Natural killer cell treated with Interleukin-12 subunit alpha and Interleukin-12 subunit beta and Interleukin-15 and Interleukin-18, amount 100 ng/mL, for 72 hours (primary cell): ENCODE results near the gene NBPF14. TPM values are rescaled to one million over a fixed set of nuclear protein-coding genes. Genes with fewer than 3 reads are reported as not detected.
A peak's percentile ranks its signal among the peaks of the same experiment; 100 is the strongest.
"Not testable (repeated sequence)": the region's sequence is repeated elsewhere in the genome, so short reads cannot be mapped to it uniquely, and the experiment has no call there.

Source experiments
- ATAC-seq, 2 donors: fragments of 150-1000 bp; cut with Tn5 transposase in 1 of 2; sonication (Bioruptor Pico), chemical (Tn5 transposase) in 1 of 2; 2 replicates each; pipeline ENCODE4 v1.10.0; 2021
- DNase-seq: peaks from one replicate; pipeline ENCODE4 v3.0.0; 2022; ENCODE audit warnings: low spot score
- H3K27ac Mint-ChIP-seq, 2 donors: 1 replicate in 1 of 2; 2 replicates in 1 of 2; pipeline ENCODE4 v1.8.0; 2022; ENCODE audit warnings: mixed read lengths in 2 of 2, mild to moderate bottlenecking in 1 of 2, moderate library complexity in 1 of 2
- H3K27me3 Mint-ChIP-seq, 2 donors: 1 replicate in 1 of 2; 2 replicates in 1 of 2; pipeline ENCODE4 v1.8.0; 2022; ENCODE audit warnings: mixed read lengths in 2 of 2
- H3K36me3 Mint-ChIP-seq: one replicate; pipeline ENCODE4 v1.8.0; 2022; ENCODE audit warnings: mixed read lengths
- H3K4me1 Mint-ChIP-seq, 2 donors: 1 replicate in 1 of 2; 2 replicates in 1 of 2; pipeline ENCODE4 v1.8.0; 2022; ENCODE audit warnings: low read depth in 2 of 2, mixed read lengths in 2 of 2, mild to moderate bottlenecking in 1 of 2
- H3K4me3 Mint-ChIP-seq: one replicate; pipeline ENCODE4 v1.8.0; 2022; ENCODE audit warnings: mixed read lengths
- H3K9me3 Mint-ChIP-seq: 2 replicates; pipeline ENCODE4 v1.8.0; 2022; ENCODE audit warnings: mixed read lengths
- total RNA-seq, 2 donors: library from RNA; stranded (reverse); gene quantifications; one replicate each; pipeline ENCODE4 v1.2.3, GENCODE V29; 2022

The NBPF14 gene, protein sequence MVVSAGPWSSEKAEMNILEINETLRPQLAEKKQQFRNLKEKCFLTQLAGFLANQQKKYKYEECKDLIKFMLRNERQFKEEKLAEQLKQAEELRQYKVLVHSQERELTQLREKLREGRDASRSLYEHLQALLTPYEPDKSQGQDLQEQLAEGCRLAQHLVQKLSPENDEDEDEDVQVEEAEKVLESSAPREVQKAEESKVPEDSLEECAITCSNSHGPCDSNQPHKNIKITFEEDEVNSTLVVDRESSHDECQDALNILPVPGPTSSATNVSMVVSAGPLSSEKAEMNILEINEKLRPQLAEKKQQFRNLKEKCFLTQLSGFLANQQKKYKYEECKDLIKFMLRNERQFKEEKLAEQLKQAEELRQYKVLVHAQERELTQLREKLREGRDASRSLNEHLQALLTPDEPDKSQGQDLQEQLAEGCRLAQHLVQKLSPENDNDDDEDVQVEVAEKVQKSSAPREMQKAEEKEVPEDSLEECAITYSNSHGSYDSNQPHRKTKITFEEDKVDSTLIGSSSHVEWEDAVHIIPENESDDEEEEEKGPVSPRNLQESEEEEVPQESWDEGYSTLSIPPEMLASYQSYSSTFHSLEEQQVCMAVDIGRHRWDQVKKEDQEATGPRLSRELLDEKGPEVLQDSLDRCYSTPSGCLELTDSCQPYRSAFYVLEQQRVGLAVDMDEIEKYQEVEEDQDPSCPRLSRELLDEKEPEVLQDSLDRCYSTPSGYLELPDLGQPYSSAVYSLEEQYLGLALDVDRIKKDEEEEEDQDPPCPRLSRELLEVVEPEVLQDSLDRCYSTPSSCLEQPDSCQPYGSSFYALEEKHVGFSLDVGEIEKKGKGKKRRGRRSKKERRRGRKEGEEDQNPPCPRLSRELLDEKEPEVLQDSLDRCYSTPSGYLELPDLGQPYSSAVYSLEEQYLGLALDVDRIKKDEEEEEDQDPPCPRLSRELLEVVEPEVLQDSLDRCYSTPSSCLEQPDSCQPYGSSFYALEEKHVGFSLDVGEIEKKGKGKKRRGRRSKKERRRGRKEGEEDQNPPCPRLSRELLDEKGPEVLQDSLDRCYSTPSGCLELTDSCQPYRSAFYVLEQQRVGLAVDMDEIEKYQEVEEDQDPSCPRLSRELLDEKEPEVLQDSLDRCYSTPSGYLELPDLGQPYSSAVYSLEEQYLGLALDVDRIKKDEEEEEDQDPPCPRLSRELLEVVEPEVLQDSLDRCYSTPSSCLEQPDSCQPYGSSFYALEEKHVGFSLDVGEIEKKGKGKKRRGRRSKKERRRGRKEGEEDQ (N-terminal part only)
- 10 to 100 TPM; 23.0 to 45.6 TPM for total RNA-seq

DNA sequence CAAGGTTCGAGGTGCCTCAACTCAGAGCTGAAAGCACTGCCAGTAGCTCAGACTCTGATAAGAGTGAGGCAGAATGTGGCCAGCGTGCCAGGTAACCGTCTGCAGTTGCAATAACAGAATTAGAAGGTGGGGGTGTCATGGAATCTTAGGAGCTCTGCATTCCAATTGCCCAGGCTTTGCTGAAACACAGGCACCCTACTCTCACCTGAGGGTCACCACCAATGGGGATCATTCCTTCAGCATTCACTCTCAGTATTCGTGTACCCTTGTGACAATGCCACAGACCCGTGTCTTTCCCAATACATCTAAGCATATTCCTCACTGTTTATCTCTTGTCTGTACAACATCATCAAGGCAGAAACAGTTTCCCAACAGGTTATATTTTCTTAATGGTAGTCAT lies at the start of gene NBPF14:
TSS of gene NBPF14 (minus strand) at position 101 of the 400 bp plus-strand sequence. CDS start 294 bp downstream, outside the sequence.
- not testable (repeated sequence) for H3K27ac Mint-ChIP-seq, H3K4me3 Mint-ChIP-seq, DNase-seq, ATAC-seq, H3K9me3 Mint-ChIP-seq, H3K4me1 Mint-ChIP-seq, H3K27me3 Mint-ChIP-seq, H3K36me3 Mint-ChIP-seq

DNA sequence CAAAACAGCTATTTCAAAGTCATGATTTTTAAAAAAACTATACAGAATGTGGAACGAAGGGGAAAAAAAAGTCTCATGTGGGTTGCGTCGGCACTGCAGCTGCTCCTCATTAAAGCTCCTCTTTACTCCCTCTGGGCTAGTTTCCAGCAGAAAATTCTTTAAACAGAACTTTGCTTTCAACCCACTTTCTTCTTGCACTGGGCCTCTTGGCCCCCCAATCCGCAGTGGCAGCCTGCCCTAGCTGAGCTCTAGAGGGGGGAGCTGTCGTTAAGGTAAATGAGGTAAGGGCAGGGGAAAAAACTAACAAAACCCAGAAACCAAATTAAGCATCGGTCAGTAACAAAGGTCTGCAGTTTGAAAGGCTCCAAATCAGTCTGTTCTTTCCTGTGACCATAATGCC lies 29.6 kb upstream of the NBPF14 start:
- not testable (repeated sequence) for H3K9me3 Mint-ChIP-seq, H3K4me3 Mint-ChIP-seq, DNase-seq, H3K27ac Mint-ChIP-seq, H3K36me3 Mint-ChIP-seq, H3K4me1 Mint-ChIP-seq, ATAC-seq, H3K27me3 Mint-ChIP-seq

DNA sequence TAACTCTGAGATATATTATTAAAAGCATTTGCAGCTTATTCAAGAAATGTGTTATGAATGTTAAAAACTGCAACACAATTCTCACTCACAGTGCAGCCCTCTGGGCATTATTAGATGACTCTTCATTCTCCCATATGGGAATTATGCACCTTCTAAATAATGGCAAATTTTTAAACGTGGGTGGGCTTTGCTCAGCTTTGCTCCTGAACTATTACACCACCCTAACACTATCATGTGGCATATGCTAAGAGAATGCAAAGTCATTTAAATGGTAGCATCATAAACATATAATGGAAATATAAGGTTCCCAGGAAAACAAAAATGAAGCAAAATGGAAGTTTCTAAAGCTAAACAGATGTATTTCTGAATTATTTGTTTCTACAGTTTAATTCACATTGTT lies 22.4 kb upstream of the NBPF14 start:
- H3K4me1 Mint-ChIP-seq, H3K36me3 Mint-ChIP-seq, ATAC-seq, H3K27me3 Mint-ChIP-seq, H3K9me3 Mint-ChIP-seq, H3K27ac Mint-ChIP-seq, H3K4me3 Mint-ChIP-seq, DNase-seq: not testable (repeated sequence)

DNA sequence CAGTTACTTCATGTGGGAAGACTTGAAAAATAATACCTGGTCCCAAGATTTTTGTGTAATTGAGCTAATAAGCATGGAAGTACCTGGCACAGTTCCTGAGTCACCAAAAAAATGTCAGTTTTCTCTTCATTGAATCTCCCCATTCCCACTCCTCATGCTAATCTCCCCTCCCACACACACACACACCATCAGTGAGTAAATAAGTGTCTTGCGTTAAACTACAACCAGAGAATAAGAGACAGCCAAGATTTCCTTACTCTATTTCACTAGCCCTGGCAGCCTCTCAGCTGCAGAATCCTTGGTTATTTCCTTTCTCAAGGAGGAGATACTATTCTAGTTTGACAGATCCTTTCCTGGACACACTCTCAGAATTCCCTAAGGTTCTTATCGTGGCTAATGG lies 9.5 kb upstream of the NBPF14 start:
- H3K4me3 Mint-ChIP-seq, H3K4me1 Mint-ChIP-seq, ATAC-seq: not testable (repeated sequence)

GRCh38 chr1:148595360-148595759 lies 451 bp downstream of the NBPF14 start:
- not testable (repeated sequence) for H3K36me3 Mint-ChIP-seq, H3K27ac Mint-ChIP-seq, H3K4me1 Mint-ChIP-seq, H3K27me3 Mint-ChIP-seq, DNase-seq, ATAC-seq, H3K9me3 Mint-ChIP-seq, H3K4me3 Mint-ChIP-seq

More for the DNA sequence above, 9.5 kb upstream of the NBPF14 start:
- H3K27ac Mint-ChIP-seq, H3K9me3 Mint-ChIP-seq, H3K36me3 Mint-ChIP-seq, H3K27me3 Mint-ChIP-seq, DNase-seq: not testable (repeated sequence)

DNA sequence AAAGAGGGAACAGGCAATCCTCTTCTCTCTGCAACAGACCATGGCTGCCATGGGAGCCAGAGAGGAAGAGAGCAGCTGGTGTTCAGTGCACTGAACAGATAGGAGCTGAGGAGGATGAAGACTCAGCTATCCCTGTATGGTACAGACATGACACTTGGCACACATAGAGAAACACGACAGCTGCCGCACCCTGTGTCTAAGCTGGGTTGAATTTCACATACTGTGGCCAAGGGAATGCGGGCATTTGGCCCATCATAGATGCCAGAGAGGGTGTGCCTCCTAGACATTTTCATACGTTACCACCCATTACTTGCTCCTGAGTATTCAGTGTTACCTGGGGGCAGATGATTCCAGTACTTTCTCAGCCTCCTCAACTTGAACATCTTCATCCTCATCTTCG lies 4.7 kb downstream of the NBPF14 start:
- H3K27me3 Mint-ChIP-seq, H3K4me1 Mint-ChIP-seq: not testable (repeated sequence)

DNA sequence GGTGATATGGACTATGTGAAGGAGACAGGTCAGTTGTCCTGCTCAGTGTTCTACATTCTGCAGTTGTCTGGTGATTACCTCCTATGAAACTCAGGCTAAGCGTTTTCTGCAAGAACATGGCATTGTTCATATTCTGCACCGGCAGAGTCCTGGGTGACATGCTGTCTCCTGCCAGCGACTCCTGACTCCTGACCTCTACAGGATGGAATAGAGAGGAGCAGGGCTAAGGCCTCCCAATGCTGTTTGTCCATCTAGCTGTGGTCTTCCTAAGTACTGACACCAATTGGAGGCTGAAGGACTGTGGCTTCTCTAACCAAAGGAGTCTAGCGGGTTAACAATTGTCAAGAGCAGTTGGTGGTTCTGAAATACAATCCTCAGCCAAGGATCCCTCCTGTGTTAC lies 63.7 kb downstream of the NBPF14 start:
- not testable (repeated sequence) for DNase-seq, H3K4me1 Mint-ChIP-seq, ATAC-seq, H3K27ac Mint-ChIP-seq, H3K27me3 Mint-ChIP-seq, H3K9me3 Mint-ChIP-seq, H3K36me3 Mint-ChIP-seq, H3K4me3 Mint-ChIP-seq

More for the DNA sequence above, 4.7 kb downstream of the NBPF14 start:
- not testable (repeated sequence) for H3K4me3 Mint-ChIP-seq, DNase-seq, ATAC-seq, H3K27ac Mint-ChIP-seq, H3K36me3 Mint-ChIP-seq, H3K9me3 Mint-ChIP-seq

GRCh38 chr1:148529101-148529567 lies 66.7 kb downstream of the NBPF14 start:
- peak; percentile 55 for DNase-seq

GRCh38 chr1:148528591-148528990 lies 67.2 kb downstream of the NBPF14 start:
- not testable (repeated sequence) for H3K36me3 Mint-ChIP-seq, H3K4me1 Mint-ChIP-seq, H3K27me3 Mint-ChIP-seq, H3K4me3 Mint-ChIP-seq, H3K9me3 Mint-ChIP-seq, ATAC-seq
- peak; percentile 56 for DNase-seq
- H3K27ac Mint-ChIP-seq: peak overlapping the region in 1 of 2 donors; percentile 62

More at GRCh38 chr1:148529101-148529567, 66.7 kb downstream of the NBPF14 start:
- not testable (repeated sequence) for H3K9me3 Mint-ChIP-seq, ATAC-seq, H3K27me3 Mint-ChIP-seq, H3K4me1 Mint-ChIP-seq, H3K36me3 Mint-ChIP-seq
- peak overlapping the region; percentile 73 for H3K4me3 Mint-ChIP-seq
- peak overlapping the region; percentile 62 to 77 for H3K27ac Mint-ChIP-seq

GRCh38 chr1:148526587-148526986 lies 69.2 kb downstream of the NBPF14 start:
- not testable (repeated sequence) for H3K9me3 Mint-ChIP-seq, H3K27me3 Mint-ChIP-seq, ATAC-seq, DNase-seq, H3K27ac Mint-ChIP-seq, H3K36me3 Mint-ChIP-seq, H3K4me3 Mint-ChIP-seq
- H3K4me1 Mint-ChIP-seq: peaks cover 10 to 11% of the 10 kb centered on the region in 2 donors

- H3K4me1 Mint-ChIP-seq: peaks cover 10 to 11% of the 10 kb centered on the region in 2 donors
- peak; percentile 61 to 77 for ATAC-seq
- H3K9me3 Mint-ChIP-seq, H3K27me3 Mint-ChIP-seq, DNase-seq, H3K36me3 Mint-ChIP-seq: not testable (repeated sequence)
- H3K4me3 Mint-ChIP-seq: peak overlapping the region; percentile 87
- H3K27ac Mint-ChIP-seq: peak overlapping the region; percentile 97 to 99
Measured at GRCh38 chr1:148523205-148524144, 72.3 kb downstream of the NBPF14 start.

DNA sequence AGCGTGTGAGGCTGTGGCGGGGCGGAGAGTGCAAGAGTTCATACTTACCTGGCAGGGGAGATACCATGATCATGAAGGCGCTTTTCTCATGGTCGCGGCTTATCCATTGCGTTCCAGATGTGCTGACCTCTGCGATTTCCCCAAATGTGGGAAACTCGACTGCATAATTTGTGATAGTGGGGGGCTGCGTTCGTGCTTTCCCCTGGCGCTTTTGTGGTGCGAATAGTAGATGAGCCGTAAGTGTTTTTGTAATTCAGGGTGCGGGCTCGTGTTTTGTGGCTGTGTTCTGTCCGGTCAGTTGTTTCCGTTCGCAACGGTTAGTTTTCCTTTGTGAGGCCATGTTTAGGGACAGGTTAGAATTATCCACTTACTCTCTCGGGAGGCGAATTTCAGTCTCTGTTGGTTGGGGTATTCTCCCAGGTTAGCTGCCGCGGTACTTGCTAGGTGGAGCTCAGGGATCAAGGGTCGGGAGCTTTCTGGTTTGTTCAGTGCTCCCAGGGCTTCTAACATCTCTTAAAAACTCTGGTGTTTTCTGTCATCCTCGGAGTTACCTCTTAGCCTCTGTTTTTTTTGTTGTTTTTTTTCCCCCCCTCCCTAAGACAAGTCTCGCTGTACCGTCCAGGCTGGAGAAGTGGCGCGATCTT lies 73.1 kb downstream of the NBPF14 start:
- DNase-seq (peak; percentile 94), ATAC-seq (peak; percentile 87 to 90)
- peak overlapping the region; percentile 87 for H3K4me3 Mint-ChIP-seq
- peaks cover 10 to 13% of the 10 kb centered on the region in 2 donors for H3K4me1 Mint-ChIP-seq
- H3K36me3 Mint-ChIP-seq, H3K27me3 Mint-ChIP-seq, H3K9me3 Mint-ChIP-seq: not testable (repeated sequence)
- H3K27ac Mint-ChIP-seq: peak overlapping the region; percentile 97 to 99
